WTC11 (cell line): ENCODE measurements around the gene FOXA3. TPM values are rescaled to one million over a fixed set of nuclear protein-coding genes. Genes with fewer than 3 reads are reported as not detected.

Experiments
- ATAC-seq: fragments of 200-7000 bp; cut with Tn5 transposase; 2 replicates; pipeline ENCODE4 v1.10.0; 2021; ENCODE audit warnings: mild to moderate bottlenecking, moderate library complexity
- CTCF ChIA-PET: fragments of 300-600 bp; sonication (Branson Sonifier 250); formaldehyde crosslinking; loops from one replicate; lab custom pipeline; 2021; ENCODE audit warnings: antibody characterized with exemption; lab: Charles Lee
- POLR2A ChIA-PET: fragments of 350-600 bp; sonication (Branson Sonifier 250); formaldehyde crosslinking; loops from one replicate; lab custom pipeline; 2021; ENCODE audit warnings: antibody characterized with exemption; lab: Charles Lee
- DNase-seq: peaks from one replicate; pipeline ENCODE4 v3.0.0; 2021; ENCODE audit warnings: low spot score
- H3K27ac Mint-ChIP-seq: 2 replicates; pipeline ENCODE4 v1.8.0; 2021; ENCODE audit warnings: mixed read lengths
- H3K27me3 Mint-ChIP-seq: 2 replicates; pipeline ENCODE4 v1.8.0; 2021; ENCODE audit warnings: low read depth, mild to moderate bottlenecking, moderate library complexity, mixed read lengths
- H3K36me3 Mint-ChIP-seq: 2 replicates; pipeline ENCODE4 v1.8.0; 2021; ENCODE audit warnings: mixed read lengths
- H3K4me1 Mint-ChIP-seq: 2 replicates; pipeline ENCODE4 v1.8.0; 2022; ENCODE audit warnings: mixed read lengths
- H3K4me3 Mint-ChIP-seq: 2 replicates; pipeline ENCODE4 v1.8.0; 2021; ENCODE audit warnings: mild to moderate bottlenecking, moderate library complexity, mixed read lengths
- H3K9me3 Mint-ChIP-seq: 2 replicates; pipeline ENCODE4 v1.8.0; 2021; ENCODE audit warnings: mixed read lengths
- ARID4B ChIP-seq: sonication (generic); formaldehyde crosslinking; IDR thresholded peaks from 2 replicates; pipeline ENCODE4 v1.8.0; 2023; ENCODE audit warnings: missing genetic modification reagents, mild to moderate bottlenecking, borderline replicate concordance
- ATF6 ChIP-seq: sonication (generic); formaldehyde crosslinking; IDR thresholded peaks from 2 replicates; pipeline ENCODE4 v1.8.1; 2023; ENCODE audit warnings: mild to moderate bottlenecking, missing genetic modification reagents
- CREB1 ChIP-seq: sonication (generic); formaldehyde crosslinking; IDR thresholded peaks from 2 replicates; pipeline ENCODE4 v1.8.0; 2023; ENCODE audit warnings: mild to moderate bottlenecking, missing genetic modification reagents
- ETV6 ChIP-seq: sonication (generic); formaldehyde crosslinking; IDR thresholded peaks from 2 replicates; pipeline ENCODE4 v1.8.1; 2022; ENCODE audit warnings: mild to moderate bottlenecking, missing genetic modification reagents
- FOXP1 ChIP-seq: sonication (generic); formaldehyde crosslinking; IDR thresholded peaks from 2 replicates; pipeline ENCODE4 v1.8.0; 2022; ENCODE audit warnings: missing genetic modification reagents, mild to moderate bottlenecking, moderate library complexity, borderline replicate concordance
- GABPB1 ChIP-seq: sonication (generic); formaldehyde crosslinking; IDR thresholded peaks from 2 replicates; pipeline ENCODE4 v1.8.1; 2023; ENCODE audit warnings: mild to moderate bottlenecking, missing genetic modification reagents
- GTF2I ChIP-seq: fragments of 250-450 bp; sonication (Bioruptor Pico); conservative IDR thresholded peaks from 2 replicates; pipeline ENCODE4 v1.4.0; 2021; ENCODE audit warnings: mild to moderate bottlenecking
- HMGA2 ChIP-seq: fragments of 250-450 bp; sonication (Bioruptor Pico); IDR thresholded peaks from 2 replicates; pipeline ENCODE4 v1.4.0; 2021; ENCODE audit warnings: mild to moderate bottlenecking, moderate library complexity
- JAZF1 ChIP-seq: fragments of 250-450 bp; sonication (Bioruptor Pico); IDR thresholded peaks from 2 replicates; pipeline ENCODE4 v1.9.0; 2021; ENCODE audit warnings: moderate library complexity, mild to moderate bottlenecking, inconsistent platforms
- KAT7 ChIP-seq: sonication (generic); formaldehyde crosslinking; IDR thresholded peaks from 2 replicates; pipeline ENCODE4 v1.8.1; 2023; ENCODE audit warnings: missing genetic modification reagents, mild to moderate bottlenecking, borderline replicate concordance
- NR1H2 ChIP-seq: sonication (generic); formaldehyde crosslinking; IDR thresholded peaks from 2 replicates; pipeline ENCODE4 v1.9.0; 2021; ENCODE audit warnings: mild to moderate bottlenecking, moderate library complexity, missing genetic modification reagents
- RORB ChIP-seq: fragments of 250-450 bp; sonication (Bioruptor Pico); IDR thresholded peaks from 2 replicates; pipeline ENCODE4 v1.9.0; 2021; ENCODE audit warnings: mild to moderate bottlenecking
- TEAD1 ChIP-seq: sonication (generic); formaldehyde crosslinking; IDR thresholded peaks from 2 replicates; pipeline ENCODE4 v1.8.0; 2022; ENCODE audit warnings: mild to moderate bottlenecking, missing genetic modification reagents
- TP53 ChIP-seq: sonication (generic); formaldehyde crosslinking; IDR thresholded peaks from 2 replicates; pipeline ENCODE4 v1.8.1; 2023; ENCODE audit warnings: mild to moderate bottlenecking, missing genetic modification reagents
- ZNF138 ChIP-seq: sonication (generic); formaldehyde crosslinking; conservative IDR thresholded peaks from 2 replicates; pipeline ENCODE4 v1.8.1; 2022; ENCODE audit warnings: mild to moderate bottlenecking, moderate library complexity, missing genetic modification reagents
- ZNF219 ChIP-seq: sonication (generic); formaldehyde crosslinking; IDR thresholded peaks from 2 replicates; pipeline ENCODE4 v1.8.0; 2023; ENCODE audit warnings: missing genetic modification reagents, mild to moderate bottlenecking, borderline replicate concordance
- ZNF317 ChIP-seq: sonication (generic); formaldehyde crosslinking; IDR thresholded peaks from 2 replicates; pipeline ENCODE4 v1.8.1; 2023; ENCODE audit warnings: low read depth, mild to moderate bottlenecking, moderate library complexity, missing genetic modification reagents, borderline replicate concordance
- ZNF396 ChIP-seq: fragments of 250-450 bp; sonication (Bioruptor Pico); IDR thresholded peaks from 2 replicates; pipeline ENCODE4 v1.8.0; 2021; ENCODE audit warnings: mild to moderate bottlenecking, moderate library complexity, borderline replicate concordance
- ZNF423 ChIP-seq: fragments of 250-450 bp; sonication (Bioruptor Pico); IDR thresholded peaks from 2 replicates; pipeline ENCODE4 v2.1.2; 2022; ENCODE audit warnings: mild to moderate bottlenecking, moderate library complexity
- total RNA-seq: library from RNA; stranded (reverse); gene quantifications from 3 replicates; pipeline ENCODE4 v1.2.3, GENCODE V29; 2021
- TF ChIP-seq, protein P1 (sequence below): sonication (generic); formaldehyde crosslinking; IDR thresholded peaks from 2 replicates; pipeline ENCODE4 v1.8.0; 2022; ENCODE audit warnings: mild to moderate bottlenecking, missing genetic modification reagents
- TF ChIP-seq, protein P2 (sequence below): sonication (generic); formaldehyde crosslinking; IDR thresholded peaks from 2 replicates; pipeline ENCODE4 v1.8.1; 2022; ENCODE audit warnings: missing genetic modification reagents, borderline replicate concordance

The FOXA3 gene
- total RNA-seq, 1 experiment from 2014 or later, result 20.7 TPM

DNA sequence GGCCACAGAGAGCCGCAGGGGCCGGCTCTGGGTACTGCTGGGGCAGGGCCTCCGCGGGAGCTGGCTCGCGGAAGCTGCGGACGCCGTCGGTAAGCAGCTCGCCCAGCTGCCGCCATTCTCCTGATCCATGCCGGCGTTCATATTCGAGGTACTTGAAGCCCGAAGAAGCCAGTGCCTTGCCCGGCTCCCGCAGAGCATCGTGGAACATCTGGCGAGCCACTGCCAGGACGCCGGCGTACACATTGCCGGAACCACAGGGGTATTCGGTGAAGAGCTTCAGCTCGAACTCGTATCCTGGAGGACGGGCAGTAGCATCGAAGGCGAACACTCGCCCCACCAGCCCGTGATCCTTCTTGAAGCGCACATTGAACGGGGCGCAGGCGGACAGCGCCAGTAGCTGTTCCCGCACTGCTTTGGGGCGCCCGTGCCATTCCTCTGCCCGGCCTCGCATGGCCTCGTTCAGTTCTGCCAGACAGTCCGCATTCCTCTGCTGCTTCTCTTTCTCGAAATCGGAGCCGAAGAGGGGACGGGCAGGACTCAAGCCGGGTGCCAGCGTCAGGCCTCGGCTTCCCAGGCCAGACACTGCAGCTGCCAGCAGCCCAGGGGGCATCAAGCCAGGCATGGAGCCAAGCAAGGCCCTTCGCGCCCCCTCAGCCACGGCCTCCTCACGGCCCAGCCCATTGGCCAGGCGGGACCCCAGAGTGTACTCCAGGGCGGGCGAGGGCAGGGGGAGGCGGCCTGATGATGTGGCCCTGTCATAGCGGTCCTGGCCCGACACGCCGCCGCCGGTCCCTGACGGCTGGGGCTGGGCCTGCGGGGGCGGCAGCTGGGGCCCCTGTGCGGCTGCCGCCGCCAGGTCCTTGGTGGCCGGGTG, 20.8 kb downstream of the FOXA3 start:
- no peaks in the 10 kb centered on the region for H3K36me3 Mint-ChIP-seq
- peaks cover 33% of the 10 kb centered on the region for H3K4me1 Mint-ChIP-seq
- H3K9me3 Mint-ChIP-seq, result no peaks in the 10 kb centered on the region
- no peak overlapping the region for H3K27ac Mint-ChIP-seq
- peak; percentile 43 for DNase-seq
- CTCF ChIA-PET, result interaction anchor here (1.0 to 8.5 kb wide), 7 partner anchors 10 to 114 kb away, joined by 3 to 212 read pairs (median 9); partner anchors contain the start of genes DMWD, FOXA3, MYPOP and RSPH6A
- ATAC-seq, result peak; percentile 1; the same call in 1 of the 2 replicates
- peak overlapping the region; percentile 61 for H3K4me3 Mint-ChIP-seq
- POLR2A ChIA-PET, result interaction anchor here (1.7 to 2.5 kb wide), 3 partner anchors 18 to 21 kb away, joined by 5 to 31 read pairs (median 14); partner anchors contain the start of genes FOXA3, MYPOP and SYMPK
- TF ChIP-seq, protein P1, sequence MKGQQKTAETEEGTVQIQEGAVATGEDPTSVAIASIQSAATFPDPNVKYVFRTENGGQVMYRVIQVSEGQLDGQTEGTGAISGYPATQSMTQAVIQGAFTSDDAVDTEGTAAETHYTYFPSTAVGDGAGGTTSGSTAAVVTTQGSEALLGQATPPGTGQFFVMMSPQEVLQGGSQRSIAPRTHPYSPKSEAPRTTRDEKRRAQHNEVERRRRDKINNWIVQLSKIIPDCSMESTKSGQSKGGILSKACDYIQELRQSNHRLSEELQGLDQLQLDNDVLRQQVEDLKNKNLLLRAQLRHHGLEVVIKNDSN (CRISPR knock-in tag), result no peak
- TF ChIP-seq JAZF1 (CRISPR knock-in tag) (no peak), ETV6 (CRISPR knock-in tag) (0 out of 2 replicates have a peak, but pooled peaks have one; percentile 24), TEAD1 (CRISPR knock-in tag) (no peak), RORB (CRISPR knock-in tag) (no peak), ZNF138 (CRISPR knock-in tag) (0 out of 2 replicates have a peak, but pooled peaks have one; percentile 5), ARID4B (no peak), CREB1 (CRISPR knock-in tag) (no peak), ATF6 (CRISPR knock-in tag) (no peak), NR1H2 (CRISPR knock-in tag) (no peak)
- H3K27me3 Mint-ChIP-seq, result no peaks in the 10 kb centered on the region

- Mint-ChIP-seq H3K4me3 (peak within 1 kb of the TSS; percentile 94), H3K27me3 (no peaks in the 10 kb centered on the region), H3K4me1 (peaks cover 29% of the 10 kb centered on the region), H3K36me3 (no peaks in the 10 kb centered on the region), H3K9me3 (no peaks in the 10 kb centered on the region), H3K27ac (peak within 1 kb of the TSS; percentile 96)
- ChIA-PET POLR2A (interaction anchor here (0.5 to 2.5 kb wide), 10 partner anchors 15 to 371 kb away, joined by 3 to 31 read pairs (median 4); partner anchors contain the start of genes FOXA3, MYPOP, SIX5 and SYMPK), CTCF (interaction anchor here (0.7 to 8.5 kb wide), 15 partner anchors 17 to 208 kb away, joined by 3 to 212 read pairs (median 6); partner anchors contain the start of genes DMWD, FOXA3, MYPOP and RSPH6A)
- peak; percentile 11 for ATAC-seq
- peak; percentile 93 for DNase-seq
- TF ChIP-seq HMGA2 (no peak), ATF6 (CRISPR knock-in tag) (no peak), TP53 (CRISPR knock-in tag) (no peak), GABPB1 (CRISPR knock-in tag) (0 out of 2 replicates have a peak, but pooled peaks have one; percentile 9), ZNF219 (CRISPR knock-in tag) (no peak), KAT7 (CRISPR knock-in tag) (peak; percentile 31; the same call in 1 of the 2 replicates), FOXP1 (CRISPR knock-in tag) (no peak), ZNF396 (CRISPR knock-in tag) (no peak), ZNF423 (CRISPR knock-in tag) (no peak), GTF2I (CRISPR knock-in tag) (no peak), ZNF317 (CRISPR knock-in tag) (no peak)
- TF ChIP-seq, protein P2, sequence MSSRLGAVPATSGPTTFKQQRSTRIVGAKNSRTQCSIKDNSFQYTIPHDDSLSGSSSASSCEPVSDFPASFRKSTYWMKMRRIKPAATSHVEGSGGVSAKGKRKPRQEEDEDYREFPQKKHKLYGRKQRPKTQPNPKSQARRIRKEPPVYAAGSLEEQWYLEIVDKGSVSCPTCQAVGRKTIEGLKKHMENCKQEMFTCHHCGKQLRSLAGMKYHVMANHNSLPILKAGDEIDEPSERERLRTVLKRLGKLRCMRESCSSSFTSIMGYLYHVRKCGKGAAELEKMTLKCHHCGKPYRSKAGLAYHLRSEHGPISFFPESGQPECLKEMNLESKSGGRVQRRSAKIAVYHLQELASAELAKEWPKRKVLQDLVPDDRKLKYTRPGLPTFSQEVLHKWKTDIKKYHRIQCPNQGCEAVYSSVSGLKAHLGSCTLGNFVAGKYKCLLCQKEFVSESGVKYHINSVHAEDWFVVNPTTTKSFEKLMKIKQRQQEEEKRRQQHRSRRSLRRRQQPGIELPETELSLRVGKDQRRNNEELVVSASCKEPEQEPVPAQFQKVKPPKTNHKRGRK (CRISPR knock-in tag), result no peak
These were observed 21.7 kb downstream of the FOXA3 start, which contains the start of gene IRF2BP1 for GRCh38 chr19:45885556-45886426. Gene IRF2BP1, minus strand, starts transcription at chr19:45886141. Its CDS starts 367 bp downstream, at chr19:45885774.
